SW 1271 (cell line): ENCODE measurements around the gene FTO.

Experiments used
- DNase-seq, 2 experiments: peaks; one replicate each; lab custom pipeline; 2025; lab: John Stamatoyannopoulos, UW

Gene FTO

GRCh38 chr16:54090602-54091001 lies 386.6 kb downstream of the FTO start:
- no peak for DNase-seq

DNA sequence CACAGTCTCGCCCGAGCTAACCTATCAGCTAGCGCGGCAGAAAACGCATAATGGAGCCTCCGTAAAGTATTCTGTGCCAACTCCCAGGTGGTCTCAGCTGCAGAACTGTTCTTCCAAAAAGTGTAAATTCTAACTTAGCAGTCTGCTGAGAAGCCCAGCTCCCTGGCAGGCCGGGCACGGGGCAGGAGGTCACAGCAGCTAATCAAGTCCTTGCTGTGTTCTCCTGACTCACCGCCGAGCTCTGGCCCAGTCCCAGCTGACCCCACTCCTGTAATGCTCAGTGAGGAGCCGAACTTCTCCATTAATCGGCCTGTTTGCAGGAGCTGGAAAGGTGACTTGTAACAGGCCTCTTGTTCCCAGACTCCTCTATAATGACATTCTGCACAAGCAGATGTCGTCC lies 389.3 kb downstream of the FTO start:
- DNase-seq, result no peak

DNA sequence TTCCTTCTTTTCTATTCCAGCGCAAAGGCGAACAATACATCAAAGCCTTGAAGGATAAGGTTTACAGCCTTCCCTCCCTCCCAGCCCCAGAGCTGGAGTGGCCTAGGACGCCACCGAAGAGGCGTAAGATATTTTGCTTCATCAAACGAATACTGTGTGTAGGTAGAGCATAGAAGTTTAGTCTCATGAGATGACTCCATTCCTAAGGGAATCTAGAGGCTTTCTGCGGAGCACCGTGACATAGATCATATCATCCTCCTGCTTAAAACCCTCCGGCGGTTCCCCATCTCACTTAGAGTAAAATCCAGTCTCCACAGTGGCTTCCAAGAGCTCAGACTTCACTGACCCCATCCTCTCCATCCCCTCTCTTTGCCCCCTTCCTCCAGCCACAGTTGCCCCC lies 390.7 kb downstream of the FTO start:
- no peak for DNase-seq

DNA sequence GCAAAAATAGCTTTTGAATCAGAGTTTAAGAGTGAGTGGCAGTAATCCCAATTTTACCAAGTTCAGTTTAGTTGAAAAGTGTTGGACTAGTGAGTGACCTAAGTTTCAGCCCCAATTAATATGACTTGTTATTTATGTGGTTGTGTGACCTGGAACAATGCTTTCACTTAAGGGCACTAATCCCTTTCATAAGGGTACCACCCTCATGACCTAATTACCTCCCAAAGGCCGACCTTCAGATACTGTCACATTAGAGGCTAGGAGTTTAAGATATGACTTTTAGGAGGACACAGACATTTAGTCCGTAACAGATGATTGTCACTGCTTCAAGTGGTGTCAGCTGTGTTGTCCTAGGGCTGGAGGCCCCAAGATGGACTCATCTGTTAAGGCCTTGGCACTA lies 392.7 kb downstream of the FTO start:
- no peak for DNase-seq

- no peak for DNase-seq
These were observed 393.8 kb downstream of the FTO start for GRCh38 chr16:54097774-54098173.

- DNase-seq, result no peak
These were observed 394.3 kb downstream of the FTO start for GRCh38 chr16:54098247-54098646.

DNA sequence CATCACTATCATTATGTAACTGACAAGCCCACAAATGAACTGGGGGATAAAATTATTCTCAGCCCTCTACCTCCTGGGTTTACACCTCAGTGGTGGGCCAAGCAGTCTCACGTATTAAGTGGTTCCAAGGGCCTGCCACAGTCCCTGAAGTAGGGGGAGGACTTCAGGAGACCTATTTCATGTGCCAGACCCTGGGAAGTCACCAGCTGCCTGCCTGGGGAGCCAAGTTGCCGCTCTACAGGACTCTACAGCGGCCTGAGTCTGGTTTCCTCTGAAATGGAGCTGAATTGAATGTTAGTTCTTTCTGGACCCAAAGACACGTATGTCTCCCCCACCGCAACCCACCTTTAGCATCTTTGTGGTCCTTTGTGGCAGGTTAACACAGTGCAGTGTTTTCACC lies 395.7 kb downstream of the FTO start:
- no peak for DNase-seq

- no peak for DNase-seq
These were observed 399.2 kb downstream of the FTO start for GRCh38 chr16:54102888-54103866.

- no peak for DNase-seq
These were observed 402.1 kb downstream of the FTO start for GRCh38 chr16:54106057-54106456.

DNA sequence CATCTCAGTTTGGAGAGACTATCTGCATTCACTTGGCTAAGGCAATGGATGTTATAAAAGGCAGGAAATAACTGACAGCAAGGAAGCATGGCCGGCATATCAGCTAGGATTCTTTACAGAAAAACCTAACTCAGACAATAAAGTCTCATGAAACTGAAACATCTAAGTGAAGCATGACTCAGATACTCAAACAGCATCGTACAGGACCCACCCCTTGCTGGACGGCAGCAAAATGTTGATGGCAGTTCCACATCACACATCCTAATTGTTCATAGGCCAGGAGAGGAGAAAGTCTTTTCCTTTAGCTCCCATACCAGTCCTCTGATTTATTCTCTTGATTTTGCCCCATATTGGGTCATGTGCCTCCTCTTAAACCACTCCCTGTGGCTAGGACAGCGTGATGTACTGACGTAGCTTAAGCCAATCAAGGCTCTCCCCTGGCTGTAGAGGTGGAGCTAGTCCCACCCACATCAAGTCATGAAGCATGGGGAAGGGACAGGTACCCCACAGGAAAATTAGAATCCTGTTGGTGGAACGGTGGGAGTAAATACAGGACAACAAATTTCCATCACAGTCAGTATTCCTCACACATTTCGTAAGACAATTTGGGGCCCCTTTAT lies 403.7 kb downstream of the FTO start:
- DNase-seq, result no peak

DNA sequence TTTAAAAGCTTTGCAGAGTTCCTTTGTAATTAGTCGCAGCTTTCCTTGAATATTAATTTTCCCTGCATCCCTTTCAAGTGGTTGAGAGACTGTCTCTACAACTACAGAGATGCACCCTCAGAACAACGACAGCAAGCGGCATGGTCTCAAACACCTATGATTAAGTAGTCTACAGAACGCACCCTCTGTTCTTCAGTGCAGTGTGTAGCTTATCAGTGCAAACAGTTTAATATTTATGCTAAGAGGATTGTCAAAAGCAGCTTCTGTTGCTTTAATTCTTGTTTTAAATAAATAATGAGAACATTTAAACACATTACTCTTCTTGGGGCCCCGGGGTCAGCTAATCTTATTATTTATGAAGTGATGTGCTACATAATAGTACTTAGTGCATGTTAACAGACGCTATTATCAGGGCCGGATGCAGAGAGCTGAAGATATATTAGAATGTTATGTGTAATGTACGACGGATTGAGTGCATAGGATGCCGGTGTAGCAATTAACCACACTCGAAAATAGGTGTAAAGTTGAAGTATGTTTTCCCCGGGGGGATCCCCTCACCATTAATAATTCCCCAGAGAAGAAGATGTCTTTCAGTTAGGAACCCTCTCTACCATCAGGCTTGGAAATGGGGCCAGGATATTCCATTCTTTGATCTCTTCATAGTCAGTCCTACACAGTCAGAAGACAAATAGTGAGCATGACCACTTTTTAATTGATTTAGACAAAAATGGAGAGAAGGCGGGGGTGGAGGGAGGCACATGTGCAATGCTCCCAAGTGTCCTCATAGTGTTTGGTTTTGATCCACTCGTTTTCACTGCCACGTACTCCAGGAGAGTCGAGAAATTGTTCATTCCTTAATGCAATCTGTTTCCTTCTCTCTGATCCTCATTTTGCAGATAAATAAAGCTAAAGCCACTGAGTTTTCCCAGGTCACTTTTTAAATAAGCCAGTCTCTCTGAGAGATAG lies 406.3 kb downstream of the FTO start:
- DNase-seq, result no peak

DNA sequence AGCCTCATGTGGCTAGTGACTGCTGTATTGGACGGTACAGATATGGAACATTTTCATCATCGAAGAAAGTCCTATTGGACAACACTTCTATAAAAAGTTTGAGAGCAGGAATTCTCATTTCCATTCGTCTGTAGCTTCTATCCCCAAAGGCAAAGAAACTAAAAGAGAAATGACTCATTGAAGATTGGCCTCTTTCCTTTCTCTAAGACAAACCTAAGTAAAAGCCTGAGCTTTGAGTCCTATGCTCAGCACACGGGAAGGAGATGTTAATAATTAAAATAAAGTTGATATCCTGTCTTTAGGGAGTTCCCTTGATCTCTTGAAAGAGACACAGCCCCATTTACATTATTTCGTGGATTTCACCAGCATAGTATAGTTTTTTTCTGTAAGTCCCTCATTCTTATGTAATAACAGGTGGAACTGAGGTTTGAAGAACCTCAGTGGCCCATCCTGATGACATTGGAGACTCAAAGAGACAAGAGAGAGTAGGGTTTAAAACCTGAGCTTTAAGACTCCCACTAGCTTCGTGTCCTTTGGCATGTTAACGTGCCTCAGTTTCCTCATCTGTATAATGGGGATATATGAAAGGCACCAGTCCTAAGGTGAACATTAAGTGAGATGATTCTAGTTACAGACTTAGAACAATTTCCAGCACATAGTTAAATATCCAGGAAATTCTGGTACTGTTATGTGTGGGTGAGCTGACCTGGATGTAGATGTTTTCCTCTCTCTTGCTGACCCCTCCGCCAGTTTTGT lies 408.7 kb downstream of the FTO start:
- no peak for DNase-seq

GRCh38 chr16:54115558-54115957 lies 411.6 kb downstream of the FTO start:
- DNase-seq, result no peak

- DNase-seq, result no peak
These were observed 412.2 kb downstream of the FTO start for GRCh38 chr16:54116124-54116655.

- DNase-seq, result no peak
These were observed 414.9 kb downstream of the FTO start for GRCh38 chr16:54118846-54119245.

DNA sequence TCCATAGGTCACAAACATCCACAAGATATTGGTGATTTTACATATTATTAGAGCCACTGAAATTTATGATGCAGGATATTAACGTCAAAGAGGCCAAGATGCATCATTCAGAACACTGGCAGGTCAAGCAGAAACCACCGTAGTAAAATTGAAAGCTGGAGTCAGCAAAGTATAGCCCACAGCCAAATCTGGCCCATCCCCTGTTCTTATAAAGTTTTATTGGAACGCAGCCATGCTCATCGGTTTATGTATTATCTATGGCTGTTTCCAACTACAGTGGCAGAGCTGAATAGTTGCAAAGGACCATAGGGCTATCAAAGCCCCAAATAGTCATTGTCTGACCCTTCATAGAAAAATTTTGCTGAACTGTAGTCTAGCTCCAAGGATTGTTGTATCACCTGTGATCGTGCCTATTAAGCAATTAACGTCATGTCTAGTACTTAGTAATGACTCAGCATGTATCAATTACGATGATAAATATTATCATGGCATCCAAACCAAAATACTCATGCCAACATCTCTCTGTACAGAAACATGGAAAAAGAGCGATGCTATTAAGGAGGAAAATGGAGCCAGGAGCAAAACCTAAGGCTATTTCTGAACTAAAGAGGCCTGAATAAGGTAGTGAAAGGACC lies 417.0 kb downstream of the FTO start:
- no peak for DNase-seq

- no peak for DNase-seq
These were observed 417.8 kb downstream of the FTO start for GRCh38 chr16:54121539-54122295.

DNA sequence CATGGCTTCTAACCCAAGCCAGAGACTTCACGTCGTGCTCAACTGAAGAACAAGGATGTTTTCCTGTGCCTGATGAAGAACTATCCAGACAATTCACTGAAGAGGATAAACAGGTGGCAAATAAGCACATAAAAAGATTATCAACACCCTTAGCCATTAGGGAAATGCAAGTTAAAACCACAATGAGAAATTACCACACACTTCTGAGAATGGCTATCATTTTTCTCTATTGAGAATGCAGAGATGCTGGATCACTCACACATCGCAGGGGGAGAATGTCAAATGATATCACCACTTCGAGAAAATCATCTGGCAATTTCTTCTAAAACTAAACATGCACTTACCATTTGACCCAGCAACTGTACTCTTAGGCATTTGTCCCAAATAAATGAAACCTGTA lies 419.8 kb downstream of the FTO start:
- DNase-seq, result no peak

DNA sequence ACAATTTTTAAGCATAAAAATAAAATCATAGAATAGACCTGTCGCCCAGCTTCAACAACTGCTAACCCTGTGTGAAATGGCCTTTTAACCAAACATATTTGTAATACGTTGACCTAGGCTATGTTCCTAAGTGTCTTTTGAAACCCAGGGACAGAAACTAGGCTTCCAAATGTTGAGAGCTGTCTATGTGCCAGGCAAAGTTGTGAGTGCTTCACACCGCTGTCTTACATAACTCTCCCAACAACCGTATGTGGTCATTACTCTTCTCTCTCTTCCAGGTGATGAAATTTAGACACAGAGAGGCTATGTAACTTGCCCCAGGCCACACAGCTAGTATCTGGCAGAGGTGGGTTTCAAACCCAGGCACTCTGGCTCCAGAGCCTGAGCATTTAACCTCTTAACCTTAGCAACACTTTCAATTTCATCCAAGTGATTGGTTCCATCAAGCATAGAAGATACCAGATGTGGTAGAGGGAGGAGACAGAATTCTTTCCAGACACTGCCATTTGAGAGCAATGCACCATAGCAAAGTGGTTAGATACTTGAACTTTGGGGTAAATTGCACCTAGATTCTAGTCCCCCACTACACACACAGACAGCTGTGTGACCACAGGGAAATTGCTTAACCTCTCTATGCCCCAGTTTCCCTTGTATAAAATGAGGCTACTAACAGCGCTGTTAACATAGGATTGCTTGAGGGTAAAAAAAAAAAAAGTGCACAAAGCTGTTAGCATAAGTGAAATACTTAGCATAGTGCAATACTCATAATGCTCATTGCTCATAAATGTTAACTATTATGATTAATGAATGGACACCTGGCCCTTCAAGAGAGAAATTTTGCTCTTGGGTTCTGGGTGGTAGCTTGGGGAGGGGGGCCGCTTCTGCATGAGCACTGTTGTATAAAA lies 422.0 kb downstream of the FTO start:
- DNase-seq, result no peak
